Measurements from ENCODE around the gene ZNF200. TPM values are rescaled to one million over a fixed set of nuclear protein-coding genes. Genes with fewer than 3 reads are reported as not detected.

Gene ZNF200
- total RNA-seq, 4 donors from 2014 or later, result 2.2 to 5.7 (median 3.9) TPM

- intact Hi-C loops (cut with DNase I; ENCODE audit: low total_unique reads), result loop anchor here (5.0 kb wide), 1 partner anchor 117 kb away; no protein-coding TSS in a partner anchor
- no peak for TF ChIP-seq POLR2A (IDR thresholded peaks at IDR 0.05)
- no peak for TF ChIP-seq CTCF (IDR thresholded peaks at IDR 0.05)
- WGBS, 2 donors, result 41 to 62% methylated on average over 21 of the region's 21 CpGs
- no peak overlapping the region for H3K4me3 ChIP-seq (ENCODE audit: low read depth, poor library complexity, severe bottlenecking)
- DNase-seq (ENCODE audit: low spot score in 2 of 2), result no peak
Measured at GRCh38 chr16:3180445-3180878, 54.5 kb downstream of the ZNF200 start.

GRCh38 chr16:3179651-3180050 lies 55.3 kb downstream of the ZNF200 start:
- intact Hi-C loops (cut with DNase I; ENCODE audit: low total_unique reads), result loop anchor here (5.0 kb wide), 1 partner anchor 118 kb away; no protein-coding TSS in a partner anchor
- DNase-seq (ENCODE audit: low spot score in 2 of 2), result no peak
- TF ChIP-seq CTCF (IDR thresholded peaks at IDR 0.05) (no peak), POLR2A (IDR thresholded peaks at IDR 0.05) (no peak)
- 77% methylated on average over 8 of the region's 8 CpGs for WGBS, 2 donors
- H3K4me3 ChIP-seq (ENCODE audit: low read depth, poor library complexity, severe bottlenecking), result no peak overlapping the region

- 9 to 10% methylated on average over 27 to 31 of the region's 39 CpGs for WGBS, 2 donors
- DNase-seq (ENCODE audit: low spot score in 2 of 2), result no peak
- intact Hi-C loops (cut with DNase I; ENCODE audit: low total_unique reads), result no loop called here
- no peak overlapping the region for H3K4me3 ChIP-seq (ENCODE audit: low read depth, poor library complexity, severe bottlenecking)
- TF ChIP-seq POLR2A (IDR thresholded peaks at IDR 0.05) (no peak), CTCF (IDR thresholded peaks at IDR 0.05) (no peak)
Measured at GRCh38 chr16:3175157-3176093, 59.5 kb downstream of the ZNF200 start.

GRCh38 chr16:3174618-3175148 lies 60.3 kb downstream of the ZNF200 start:
- 21 to 26% methylated on average over 24 to 25 of the region's 28 CpGs for WGBS, 2 donors
- no peak for DNase-seq (ENCODE audit: low spot score in 2 of 2)
- intact Hi-C loops (cut with DNase I; ENCODE audit: low total_unique reads), result no loop called here
- no peak for TF ChIP-seq CTCF (IDR thresholded peaks at IDR 0.05)
- TF ChIP-seq POLR2A (IDR thresholded peaks at IDR 0.05), result no peak
- H3K4me3 ChIP-seq (ENCODE audit: low read depth, poor library complexity, severe bottlenecking), result no peak overlapping the region

- 7 to 10% methylated on average over 24 of the region's 24 CpGs for WGBS, 2 donors
- H3K4me3 ChIP-seq (ENCODE audit: low read depth, poor library complexity, severe bottlenecking), result no peak overlapping the region
- no peak for DNase-seq (ENCODE audit: low spot score in 2 of 2)
- TF ChIP-seq CTCF (IDR thresholded peaks at IDR 0.05) (no peak), POLR2A (IDR thresholded peaks at IDR 0.05) (no peak)
- intact Hi-C loops (cut with DNase I; ENCODE audit: low total_unique reads), result no loop called here
Measured at GRCh38 chr16:3173892-3174617, 60.9 kb downstream of the ZNF200 start.

Other genes starting within 250 kb of the ZNF200 start
- under 1 TPM in 2 of 4 donors, not detected in 2; 0.15 to 0.23 TPM for gene CLDN9, start 222.2 kb downstream of the ZNF200 start, total RNA-seq
- gene CLDN6, start 217.0 kb downstream of the ZNF200 start, total RNA-seq, result not detected
- 10 to 100 TPM; 11.7 to 60.0 (median 23.6) TPM for gene TNFRSF12A, start 214.8 kb downstream of the ZNF200 start, total RNA-seq
- gene HCFC1R1, start 211.2 kb downstream of the ZNF200 start, total RNA-seq, result 10 to 100 TPM; 27.5 to 41.5 (median 31.9) TPM
- gene THOC6, start 211.1 kb downstream of the ZNF200 start, total RNA-seq, result 10 to 100 TPM; 13.2 to 22.1 (median 20.1) TPM
- 100 to 1,000 TPM in 3 of 4 donors, 10 to 100 TPM in 1; 87.2 to 115 (median 106) TPM for gene BICDL2, start 198.2 kb downstream of the ZNF200 start, total RNA-seq
- under 1 TPM in 3 of 4 donors, not detected in 1; 0.30 to 0.81 (median 0.49) TPM for gene MMP25, start 188.6 kb downstream of the ZNF200 start, total RNA-seq
- gene IL32, start 169.5 kb downstream of the ZNF200 start, total RNA-seq, result 1 to 10 TPM in 3 of 4 donors, under 1 TPM in 1; 0.80 to 7.2 (median 5.1) TPM
- not detected for gene ZSCAN10, start 135.9 kb downstream of the ZNF200 start, total RNA-seq
- gene ZNF205, start 122.6 kb downstream of the ZNF200 start, total RNA-seq, result 10 to 100 TPM; 15.1 to 25.3 (median 18.5) TPM
- 10 to 100 TPM; 10.7 to 18.0 (median 14.6) TPM for gene ZNF213, start 100.1 kb downstream of the ZNF200 start, total RNA-seq
- gene OR1F1, start 47.0 kb downstream of the ZNF200 start, total RNA-seq, result not detected
- 1 to 10 TPM in 2 of 4 donors, under 1 TPM in 2; 0.80 to 3.3 (median 1.8) TPM for gene MEFV, start 21.5 kb upstream of the ZNF200 start, total RNA-seq
- 10 to 100 TPM; 40.4 to 62.3 (median 55.2) TPM for gene ZNF263, start 48.3 kb upstream of the ZNF200 start, total RNA-seq
- gene TIGD7, start 70.3 kb upstream of the ZNF200 start, total RNA-seq, result 1 to 10 TPM; 1.9 to 6.9 (median 3.0) TPM
- 10 to 100 TPM; 13.3 to 23.5 (median 18.2) TPM for gene ZNF75A, start 70.3 kb upstream of the ZNF200 start, total RNA-seq
- under 1 TPM in 2 of 4 donors, not detected in 2; 0.39 to 0.88 TPM for gene OR2C1, start 120.7 kb upstream of the ZNF200 start, total RNA-seq
- gene ZSCAN32, start 165.8 kb upstream of the ZNF200 start, total RNA-seq, result 10 to 100 TPM in 2 of 4 donors, 1 to 10 TPM in 2; 8.2 to 16.4 (median 11.7) TPM
- gene ZNF174, start 166.1 kb upstream of the ZNF200 start, total RNA-seq, result 10 to 100 TPM; 12.3 to 16.4 (median 13.4) TPM
- gene ZNF597, start 208.3 kb upstream of the ZNF200 start, total RNA-seq, result 1 to 10 TPM; 2.1 to 3.2 (median 2.5) TPM
- gene NAA60, start 208.5 kb upstream of the ZNF200 start, total RNA-seq, result 10 to 100 TPM; 21.2 to 42.2 (median 24.8) TPM

Measured in lower leg skin (tissue), 4 donors.